Astrocyte of the hippocampus (primary cell): Measurements from ENCODE around the gene PILRA.
"Not testable (repeated sequence)": the region's sequence is repeated elsewhere in the genome, so short reads cannot be mapped to it uniquely, and the experiment has no call there.

ENCODE experiments used
- DNase-seq: peaks from one replicate; pipeline ENCODE4 v3.0.0; 2011; ENCODE audit warnings: low read depth, low spot score

PILRA gene

DNA sequence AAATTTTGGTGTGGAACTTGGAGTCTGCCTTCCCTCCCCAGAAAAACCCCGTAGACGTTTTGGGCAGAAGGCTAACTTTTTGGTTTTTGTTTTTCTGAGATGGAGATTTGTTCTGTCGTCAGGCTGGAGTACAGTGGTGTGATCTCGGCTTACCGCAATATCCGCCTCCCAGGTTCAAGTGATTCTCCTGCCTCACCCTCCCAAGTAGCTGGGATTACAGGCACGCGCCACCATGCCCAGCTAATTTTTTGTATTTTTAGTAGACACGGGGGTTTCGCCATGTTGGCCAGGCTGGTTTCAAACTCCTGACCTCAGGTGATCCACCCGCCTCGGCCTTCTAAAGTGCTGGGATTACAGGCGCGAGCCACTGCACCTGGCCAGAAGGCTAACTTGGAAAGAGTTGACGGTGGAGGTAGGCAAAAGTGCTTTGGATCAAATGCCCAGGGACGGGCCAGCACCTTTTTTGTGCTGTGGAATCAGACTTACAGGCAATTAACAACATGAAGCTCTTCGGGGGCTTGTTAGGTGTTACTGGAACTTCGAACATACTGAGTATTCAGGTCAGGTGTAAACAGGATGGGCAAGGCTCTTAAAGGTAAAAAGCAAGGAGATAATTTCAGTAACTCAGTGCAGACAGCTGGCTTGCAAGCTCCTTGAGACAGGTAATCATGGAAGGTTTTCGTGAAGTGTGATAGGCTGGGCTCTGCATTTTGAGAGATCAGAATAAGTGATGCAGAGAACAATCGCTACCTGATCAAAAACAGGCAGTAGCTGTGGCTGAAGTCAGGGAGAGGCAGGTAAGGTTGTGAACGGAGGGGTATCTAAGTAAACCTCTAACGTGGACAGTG, 61.2 kb downstream of the PILRA start:
- no peak for DNase-seq

DNA sequence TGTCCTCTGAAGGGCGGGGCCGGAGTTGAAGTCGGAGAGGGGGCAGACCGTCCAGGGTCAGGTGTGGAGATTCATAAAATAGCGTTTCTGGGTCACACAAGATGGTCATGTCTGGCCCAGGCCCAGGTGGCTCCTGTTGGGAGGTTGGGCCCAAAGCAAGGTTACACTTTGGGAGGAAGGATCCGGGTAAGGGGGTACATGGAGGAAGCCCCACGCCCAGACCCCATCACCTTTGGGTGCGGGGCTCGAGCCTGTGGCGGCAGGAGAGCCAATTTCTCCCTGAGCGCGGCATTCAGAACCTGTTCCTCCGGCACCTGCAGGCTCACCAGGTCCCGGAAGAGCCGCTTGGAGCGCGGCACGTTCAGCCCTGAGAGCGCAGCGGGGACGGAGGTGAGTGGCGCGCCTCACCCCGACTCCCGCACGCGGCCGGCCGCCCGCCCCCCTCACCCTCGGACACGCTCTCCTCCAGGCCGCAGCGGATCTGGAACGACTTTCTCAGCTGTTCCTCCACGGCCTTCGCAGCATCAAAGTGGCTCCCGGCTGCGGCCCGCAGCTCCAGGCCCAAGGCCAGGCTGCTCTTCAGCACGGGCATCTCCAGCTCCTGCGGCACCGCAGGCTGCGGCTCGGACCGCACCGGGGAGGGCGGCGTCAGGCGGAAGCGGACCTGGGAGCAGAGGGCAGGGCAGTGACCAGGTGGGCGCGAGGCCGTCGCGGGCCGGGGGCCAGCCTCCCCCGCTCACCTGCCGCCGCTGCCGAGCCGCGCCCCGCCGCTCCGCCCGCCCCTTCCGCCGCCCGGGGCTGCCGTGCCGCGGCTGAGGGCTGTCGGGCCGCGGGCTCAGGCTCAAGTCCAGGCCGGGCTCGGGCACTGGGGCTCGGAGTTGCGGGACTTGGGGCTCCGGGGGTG, 62.4 kb downstream of the PILRA start:
- DNase-seq = peak; percentile 61

DNA sequence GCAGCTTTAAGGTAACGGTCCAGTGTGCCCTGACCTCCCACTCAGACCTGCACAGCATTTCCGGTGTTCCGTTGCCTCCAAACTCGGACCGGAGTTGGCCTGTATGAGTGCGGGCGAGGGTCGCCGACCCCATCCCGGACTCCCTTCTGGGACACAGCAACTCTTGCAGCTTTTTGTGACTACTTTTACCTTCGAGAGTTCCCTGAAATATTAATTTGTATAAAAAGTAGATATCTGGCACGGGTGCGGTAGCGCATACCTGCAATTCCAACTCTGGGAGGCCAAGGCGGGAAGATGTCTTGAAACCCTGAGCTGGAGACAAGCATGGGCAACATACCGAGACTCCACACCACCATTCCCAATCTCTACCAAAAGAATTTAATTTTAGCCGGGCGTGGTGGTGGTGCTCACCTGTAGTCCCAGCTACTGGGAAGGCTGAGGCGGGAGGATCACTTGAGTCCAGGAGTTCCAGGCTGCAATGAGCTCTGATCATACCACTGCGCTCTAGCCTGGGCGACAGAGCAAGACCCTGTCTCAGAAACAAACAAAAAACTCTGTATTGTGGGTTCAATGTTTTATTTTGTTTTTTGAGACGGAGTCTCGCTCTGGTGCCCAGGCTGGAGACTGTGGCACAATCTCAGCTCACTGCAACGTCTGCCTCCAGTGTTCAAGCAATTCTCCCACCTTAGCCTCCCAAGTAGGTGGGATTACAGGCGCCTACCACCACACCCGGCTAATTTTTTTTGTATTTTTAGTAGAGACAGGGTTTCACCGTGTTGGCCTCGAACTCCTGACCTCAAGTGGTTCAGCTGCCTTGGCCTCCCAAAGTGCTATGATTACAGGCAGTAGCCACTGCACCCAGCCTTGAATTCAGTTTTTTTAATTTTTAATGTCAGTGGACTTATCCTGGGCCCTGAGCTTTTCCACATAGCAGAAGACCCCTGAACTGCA, 64.1 kb downstream of the PILRA start:
- no peak for DNase-seq

DNA sequence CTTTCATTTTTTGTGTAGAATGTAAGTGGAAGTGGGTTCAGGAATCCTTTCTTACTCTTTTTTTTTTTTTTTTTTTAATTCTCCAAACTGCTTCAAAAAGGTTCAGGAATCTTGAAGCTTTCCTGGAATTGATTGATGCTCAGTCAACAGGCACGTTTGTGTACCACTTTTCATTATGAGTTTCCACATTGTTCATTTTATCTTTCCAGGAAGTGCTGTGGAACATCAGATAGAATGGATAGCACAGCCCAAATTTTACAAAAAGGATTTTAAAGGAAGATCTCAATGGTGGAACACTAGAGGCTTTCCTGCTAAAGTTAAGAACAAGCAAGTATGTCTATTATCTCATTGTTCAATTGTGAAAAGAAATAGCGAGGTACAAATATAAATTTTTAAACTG, 64.9 kb downstream of the PILRA start:
- no peak for DNase-seq

DNA sequence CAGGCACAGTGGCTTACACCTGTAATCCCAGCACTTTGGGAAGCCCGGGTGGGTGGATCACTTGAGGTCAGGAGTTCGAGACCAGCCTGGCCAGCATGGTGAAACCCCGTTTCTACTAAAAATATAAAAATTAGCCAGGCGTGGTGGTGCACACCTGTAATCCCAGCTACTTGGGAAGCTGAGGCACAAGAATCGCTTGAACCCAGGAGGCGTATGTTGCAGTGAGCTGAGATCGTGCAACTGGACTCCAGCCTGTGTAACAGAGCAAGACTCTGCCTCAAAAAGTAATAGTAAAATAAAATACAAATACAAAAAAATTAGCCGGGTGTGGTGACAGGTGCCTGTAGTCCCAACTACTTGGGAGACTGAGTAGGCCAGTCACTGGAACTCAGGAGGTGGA, 65.4 kb downstream of the PILRA start:
- not testable (repeated sequence) for DNase-seq

- not testable (repeated sequence) for DNase-seq
Measured at GRCh38 chr7:100439244-100439643, 66.0 kb downstream of the PILRA start.

DNA sequence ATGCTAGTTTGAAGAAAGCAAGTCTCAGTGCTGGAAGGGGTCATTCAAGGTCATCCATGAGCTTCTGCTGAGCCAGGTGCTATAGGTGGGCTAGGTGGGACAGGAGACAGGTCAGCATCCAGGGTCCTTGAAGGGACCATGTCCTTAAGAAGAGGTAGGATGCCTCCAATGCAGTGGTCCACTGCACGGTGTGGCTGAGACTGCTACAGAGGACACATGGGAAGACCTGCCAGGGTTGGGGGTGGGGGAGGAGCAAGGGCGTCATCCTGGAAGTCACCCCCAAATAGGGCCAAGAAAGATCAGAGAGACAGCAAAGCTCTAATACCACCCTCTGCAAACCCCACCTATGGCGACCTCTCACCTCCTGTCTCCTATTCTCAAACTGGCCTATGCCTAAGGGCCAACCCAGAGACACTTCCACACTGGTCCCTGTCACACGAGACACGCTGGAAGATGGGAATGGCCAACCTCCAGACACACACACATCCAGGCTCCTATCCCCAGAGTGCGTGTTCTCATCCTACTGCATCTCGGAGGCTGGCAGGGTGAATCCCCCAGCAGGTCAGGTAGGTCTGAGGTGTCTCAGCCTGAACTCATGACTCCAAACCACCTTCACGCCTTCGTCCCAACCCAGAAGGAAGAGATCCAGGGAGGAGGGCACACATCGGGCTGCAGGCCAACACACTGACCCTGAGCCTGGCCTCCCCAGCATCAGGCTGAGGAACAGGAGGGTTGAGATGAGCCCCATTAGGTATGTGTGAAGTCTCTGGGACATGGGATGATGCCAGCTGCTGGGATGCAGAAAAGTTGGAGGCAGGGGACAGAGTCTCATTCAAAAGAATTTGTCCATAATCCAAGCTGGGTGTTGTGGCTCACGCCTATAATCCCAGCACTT, 68.6 kb downstream of the PILRA start:
- DNase-seq = no peak

DNA sequence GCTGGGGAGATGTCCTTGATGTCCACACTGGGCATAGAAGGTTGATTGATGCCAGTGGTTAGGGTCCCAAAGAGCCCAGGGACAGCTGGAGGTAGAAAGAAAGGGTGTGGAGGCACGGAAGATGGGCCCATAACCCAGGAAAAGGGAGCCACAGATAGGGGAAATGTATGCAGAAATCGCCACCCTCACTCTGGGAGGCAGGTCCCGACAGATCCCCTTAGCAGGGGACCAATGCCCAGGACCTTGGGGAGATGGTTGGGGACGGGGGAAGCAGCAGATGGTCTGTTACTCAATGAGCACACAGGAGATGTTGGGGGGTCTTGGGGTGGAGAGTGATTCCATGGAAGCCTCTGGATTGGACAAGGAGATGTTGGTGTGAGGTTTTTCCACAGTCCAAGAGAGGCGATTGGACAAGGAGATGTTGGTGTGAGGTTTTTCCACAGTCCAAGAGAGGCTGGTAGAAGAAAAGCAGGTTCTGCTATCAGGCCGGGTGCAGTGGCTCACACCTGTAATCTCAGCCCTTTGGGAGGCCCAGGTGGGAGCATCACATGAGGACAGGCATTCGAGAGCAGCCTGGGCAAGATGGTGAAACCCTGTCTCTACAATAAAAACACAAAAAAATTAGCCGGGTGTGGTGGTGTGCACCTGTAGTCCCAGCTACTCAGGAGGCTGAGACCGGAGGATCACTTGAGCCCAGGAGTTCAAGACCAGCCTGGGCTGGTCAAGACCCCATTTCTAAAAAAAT, 70.0 kb downstream of the PILRA start:
- DNase-seq = no peak

DNA sequence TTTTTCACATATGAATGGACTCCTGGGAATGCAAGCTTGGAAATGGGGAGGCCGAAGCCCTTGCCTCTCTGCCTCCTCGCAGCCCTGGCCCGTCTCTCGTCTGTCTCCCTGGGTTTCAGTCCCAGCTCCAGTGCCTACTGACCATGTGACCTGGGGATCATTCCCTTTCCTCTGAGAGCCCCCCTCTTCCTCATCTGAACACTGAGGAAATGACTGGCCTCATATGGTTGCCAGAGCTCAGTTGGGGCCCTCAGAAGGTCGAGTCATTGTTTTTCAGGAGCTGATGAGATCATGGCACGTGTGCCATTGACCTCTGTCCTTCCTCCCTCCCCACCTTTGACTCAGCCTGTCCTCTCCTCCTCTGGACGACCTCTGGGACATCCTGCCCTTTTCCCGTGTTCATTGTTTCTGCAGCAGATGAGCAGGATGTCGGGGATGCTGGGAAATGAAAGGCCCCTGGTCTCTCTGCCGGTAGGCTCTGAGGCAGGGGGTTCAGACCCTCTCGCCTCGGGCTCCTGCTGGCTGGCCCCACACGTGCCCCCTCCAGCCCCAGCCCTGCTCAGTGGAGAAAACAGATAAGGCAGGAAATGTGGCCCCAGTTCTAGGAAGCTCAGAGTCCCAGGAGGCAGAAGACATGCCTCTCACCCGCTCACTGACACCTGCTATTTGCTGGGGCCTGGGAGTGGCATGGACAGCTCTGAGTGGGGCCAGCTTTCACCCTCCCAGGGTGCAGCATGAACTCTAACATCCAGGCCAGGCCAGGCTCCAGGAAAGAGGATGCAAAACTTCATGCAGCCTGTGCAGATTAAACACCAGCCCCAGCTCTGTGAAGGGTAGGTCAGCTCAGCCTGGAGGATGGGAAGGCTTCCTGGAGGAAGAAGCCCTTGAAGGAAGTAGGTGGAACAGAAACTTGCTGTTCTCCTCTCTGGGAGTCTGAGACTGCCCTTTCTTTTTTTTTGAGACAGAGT, 71.3 kb downstream of the PILRA start:
- no peak for DNase-seq

GRCh38 chr7:100446040-100446439, 72.8 kb downstream of the PILRA start:
- DNase-seq = no peak

GRCh38 chr7:100447363-100447762, 74.1 kb downstream of the PILRA start:
- not testable (repeated sequence) for DNase-seq

- DNase-seq = no peak
Measured at GRCh38 chr7:100449190-100449795, 76.0 kb downstream of the PILRA start.
